ENCODE measurements around the gene P2RX1. TPM values are rescaled to one million over a fixed set of nuclear protein-coding genes. Genes with fewer than 3 reads are reported as not detected.
"Not testable (repeated sequence)": the region's sequence is repeated elsewhere in the genome, so short reads cannot be mapped to it uniquely, and the experiment has no call there.

The P2RX1 gene
- total RNA-seq, 1 experiment from 2014 or later, result not detected

DNA sequence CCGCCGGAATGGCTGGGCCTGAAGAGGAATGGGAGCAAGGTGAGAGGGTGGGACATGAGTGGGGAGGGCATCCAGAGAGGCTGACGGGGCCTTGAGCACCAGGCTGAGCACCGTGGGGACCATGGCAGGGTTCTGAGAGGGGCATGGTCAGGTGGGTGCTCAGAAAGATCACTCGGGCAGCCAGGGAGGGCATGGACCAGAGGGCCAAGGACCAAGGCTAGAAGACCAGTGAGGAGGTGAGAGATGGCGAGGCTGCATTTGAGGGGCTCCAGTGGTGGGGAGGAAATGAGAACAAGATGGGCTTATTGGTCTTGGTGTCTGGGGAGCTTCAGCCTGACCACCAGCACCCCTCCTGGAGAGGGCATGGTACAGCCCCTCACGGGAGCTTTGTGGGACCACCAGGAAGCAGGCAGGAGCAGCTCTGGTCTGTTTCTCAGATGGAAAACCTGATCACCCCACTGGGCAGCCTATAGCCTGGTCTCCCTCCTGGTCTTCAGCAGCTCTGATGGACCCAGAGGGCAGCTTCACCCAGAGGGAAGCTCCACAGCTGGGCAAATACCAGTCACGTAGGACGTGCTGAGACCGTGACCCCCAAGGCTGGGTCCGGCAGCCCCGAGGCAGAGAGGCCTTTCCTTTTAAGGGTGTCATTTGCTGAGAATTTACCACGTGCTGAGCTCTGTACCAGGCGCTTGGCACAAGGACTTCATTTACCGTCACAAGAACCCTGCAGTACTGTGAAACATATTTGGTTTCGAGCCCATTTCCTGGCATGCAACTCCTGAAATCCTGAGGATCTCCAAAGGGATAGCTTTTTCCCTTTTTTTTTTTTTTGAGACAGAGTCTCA, 58.8 kb downstream of the P2RX1 start:
- in situ Hi-C loops (cut with HindIII; ENCODE audit: low pct_unique_long_range_greater_than_20kb, low sequenced_read_pairs), result no loop called here
- DNase-seq (ENCODE audit: low read depth, low spot score), result no peak

GRCh38 chr17:3854204-3854603, 62.1 kb downstream of the P2RX1 start:
- DNase-seq (ENCODE audit: low read depth, low spot score); in situ Hi-C loops (cut with HindIII; ENCODE audit: low pct_unique_long_range_greater_than_20kb, low sequenced_read_pairs): not testable (repeated sequence)

GRCh38 chr17:3852561-3852960, 63.7 kb downstream of the P2RX1 start:
- no peak for DNase-seq (ENCODE audit: low read depth, low spot score)
- in situ Hi-C loops (cut with HindIII; ENCODE audit: low pct_unique_long_range_greater_than_20kb, low sequenced_read_pairs), result no loop called here

DNA sequence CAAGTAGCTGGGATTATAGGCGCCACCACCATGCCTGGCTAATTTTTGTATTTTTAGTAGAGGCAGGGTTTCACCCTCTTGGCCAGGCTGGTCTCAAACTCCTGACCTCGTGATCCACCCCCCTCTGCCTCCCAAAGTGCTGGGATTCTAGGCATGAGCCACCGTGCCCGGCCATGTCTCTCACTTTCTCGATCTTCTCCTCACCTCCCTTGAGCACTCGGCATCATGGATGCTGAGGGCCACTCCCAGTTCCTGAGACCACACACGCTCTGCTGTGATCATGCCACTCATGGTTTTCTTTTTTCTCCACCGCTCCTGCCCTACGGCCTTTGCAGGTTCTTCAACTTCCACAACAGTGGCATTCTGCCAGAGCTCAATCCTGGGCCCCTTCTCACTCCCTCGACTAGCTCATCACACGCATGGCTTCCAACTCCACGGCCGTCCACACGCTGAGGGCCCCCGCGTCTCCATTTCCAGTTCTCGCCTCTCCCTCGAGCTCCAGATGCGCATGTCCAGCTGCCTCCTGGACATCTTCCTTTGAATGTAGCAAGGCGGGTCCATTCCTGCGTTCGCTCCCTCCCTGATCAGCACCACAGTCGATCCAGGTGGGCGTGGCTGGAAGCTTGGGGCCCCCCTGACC, 64.7 kb downstream of the P2RX1 start:
- DNase-seq (ENCODE audit: low read depth, low spot score), result no peak
- in situ Hi-C loops (cut with HindIII; ENCODE audit: low pct_unique_long_range_greater_than_20kb, low sequenced_read_pairs), result no loop called here

DNA sequence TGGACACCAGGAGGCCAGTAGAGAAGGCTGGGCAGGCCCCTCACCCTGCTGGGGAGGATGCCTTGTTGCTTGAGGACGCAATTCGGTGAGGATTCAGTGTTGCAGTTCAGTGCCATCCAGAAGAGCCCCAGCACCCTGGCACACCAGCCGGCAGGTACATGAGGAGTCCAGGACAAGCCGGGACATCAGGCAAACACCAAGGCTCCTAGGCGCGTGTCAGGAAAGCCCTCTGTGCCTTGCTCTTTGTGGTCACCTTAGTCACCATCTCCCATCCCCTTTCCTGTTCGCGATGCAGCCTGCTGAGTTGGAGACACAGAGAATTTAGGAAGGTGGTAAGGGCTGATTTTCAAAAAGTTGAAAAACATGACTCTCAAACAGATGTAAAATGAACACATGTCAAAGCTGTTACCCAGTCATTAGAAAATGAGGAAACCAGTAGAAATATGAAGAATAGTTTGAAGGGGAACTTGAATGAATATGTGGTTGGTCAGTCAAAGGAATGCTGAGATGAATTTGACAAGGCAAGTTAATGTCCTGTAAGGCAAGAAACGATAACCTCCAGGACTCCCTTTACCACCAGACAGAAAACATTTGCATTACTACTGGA, 67.9 kb downstream of the P2RX1 start:
- in situ Hi-C loops (cut with HindIII; ENCODE audit: low pct_unique_long_range_greater_than_20kb, low sequenced_read_pairs), result no loop called here
- no peak for DNase-seq (ENCODE audit: low read depth, low spot score)

DNA sequence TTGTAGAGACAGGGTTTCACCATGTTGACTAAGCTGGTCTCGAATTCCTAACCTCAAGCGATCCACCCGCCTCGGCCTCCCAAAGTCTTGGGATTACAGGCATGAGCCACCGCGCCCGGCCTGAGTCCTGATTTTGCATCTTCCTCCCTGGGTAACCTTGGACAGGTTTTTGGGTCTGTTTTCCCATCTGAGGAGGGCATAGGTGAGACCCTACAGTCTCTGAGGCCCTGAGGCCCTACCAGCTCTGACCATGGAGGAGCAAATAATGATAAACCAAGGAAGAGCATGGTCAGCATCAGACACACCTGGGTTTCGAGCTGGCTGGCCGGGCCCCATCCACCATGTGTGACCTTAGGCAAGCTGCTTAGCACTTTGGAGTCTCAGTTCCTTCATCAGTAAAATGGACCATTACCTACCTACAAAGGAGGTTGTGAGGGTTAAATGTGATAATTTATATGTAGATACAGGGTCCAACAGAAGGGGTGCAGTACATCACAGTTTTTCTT, 69.0 kb downstream of the P2RX1 start:
- DNase-seq (ENCODE audit: low read depth, low spot score), result no peak
- in situ Hi-C loops (cut with HindIII; ENCODE audit: low pct_unique_long_range_greater_than_20kb, low sequenced_read_pairs), result no loop called here

Other genes starting within 250 kb of the P2RX1 start
- 49.9 and 50.4 TPM in 2 replicates for gene TAX1BP3, start 247.9 kb downstream of the P2RX1 start, total RNA-seq (2014; rRNA removed; shearing (Covaris generic))
- 23.3 and 37.3 TPM in 2 replicates for gene EMC6, start 247.7 kb downstream of the P2RX1 start, total RNA-seq (2014; rRNA removed; shearing (Covaris generic))
- 2.4 and 3.0 TPM in 2 replicates for gene P2RX5, start 220.3 kb downstream of the P2RX1 start, total RNA-seq (2014; rRNA removed; shearing (Covaris generic))
- 9.0 and 9.3 TPM in 2 replicates for gene HASPIN, start 192.6 kb downstream of the P2RX1 start, total RNA-seq (2014; rRNA removed; shearing (Covaris generic))
- gene ITGAE, start 115.3 kb downstream of the P2RX1 start, total RNA-seq (2014; rRNA removed; shearing (Covaris generic)), result 45.8 and 49.0 TPM in 2 replicates
- 20.9 and 29.0 TPM in 2 replicates for gene NCBP3, start 70.2 kb downstream of the P2RX1 start, total RNA-seq (2014; rRNA removed; shearing (Covaris generic))
- 4.9 and 5.4 TPM in 2 replicates for gene CAMKK1, start 23.4 kb downstream of the P2RX1 start, total RNA-seq (2014; rRNA removed; shearing (Covaris generic))
- gene ATP2A3, start 48.0 kb upstream of the P2RX1 start, total RNA-seq (2014; rRNA removed; shearing (Covaris generic)), result 0.75 and 1.1 TPM in 2 replicates
- gene ZZEF1, start 226.6 kb upstream of the P2RX1 start, total RNA-seq (2014; rRNA removed; shearing (Covaris generic)), result 24.0 and 30.4 TPM in 2 replicates
- gene CYB5D2, start 226.7 kb upstream of the P2RX1 start, total RNA-seq (2014; rRNA removed; shearing (Covaris generic)), result 35.6 and 36.3 TPM in 2 replicates

Measured in SK-MEL-5 (cell line).